Retinal pigment epithelial cell (primary cell): ENCODE data around the gene C2CD3.
A peak's percentile ranks its signal among the peaks of the same experiment; 100 is the strongest.

ENCODE experiments used
- DNase-seq: peaks from one replicate; pipeline ENCODE4 v3.0.0-alpha.2; 2010; ENCODE audit warnings: low read depth
- H3K4me3 ChIP-seq: 2 replicates; pipeline ENCODE4 v1.5.1; 2011; ENCODE audit warnings: mild to moderate bottlenecking, low read length, control low read depth, moderate library complexity
- TF ChIP-seq, protein P1 (sequence below): conservative IDR thresholded peaks from 2 replicates; pipeline ENCODE4 v1.5.1; 2011; ENCODE audit warnings: low read depth, low read length, control low read depth, inconsistent platforms

The C2CD3 gene

DNA sequence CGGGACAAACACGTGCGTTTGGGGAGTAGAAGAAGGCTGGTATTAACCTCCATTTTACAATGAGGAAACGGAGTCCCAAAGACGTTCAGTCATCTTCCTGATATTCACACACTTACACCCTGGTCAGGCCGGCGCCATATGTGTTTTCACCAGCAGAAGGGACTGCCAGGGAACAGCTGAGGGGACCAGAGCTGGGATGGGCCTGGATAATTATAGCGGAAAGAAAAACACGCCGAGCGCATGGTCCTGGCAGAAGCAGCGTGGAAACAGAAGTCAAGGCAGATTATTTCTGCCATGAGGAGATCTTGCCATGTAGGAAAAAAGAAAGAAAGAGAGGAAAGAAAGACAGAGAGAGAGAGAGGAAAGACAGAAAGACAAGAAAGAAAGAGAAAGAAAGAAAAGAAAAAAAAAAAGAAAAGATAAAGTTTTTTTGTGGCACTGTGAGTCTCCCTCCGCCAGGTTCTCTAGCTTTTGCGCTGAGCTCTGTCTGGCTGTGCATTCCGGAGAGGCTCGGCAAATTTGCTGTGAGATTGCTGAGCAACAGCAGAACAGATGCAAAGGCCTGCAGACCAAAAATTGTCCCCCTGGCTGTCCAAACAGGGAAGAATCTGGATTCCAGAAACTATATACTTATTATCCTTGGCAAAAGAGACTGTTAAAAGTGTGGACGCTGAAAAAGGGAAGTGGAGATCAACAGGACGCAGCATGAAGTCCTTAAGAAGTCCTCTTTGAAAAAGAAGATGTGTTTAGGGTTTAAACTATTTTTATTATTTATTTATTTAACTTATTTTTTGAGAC is 186.9 kb downstream of the C2CD3 start:
- TF ChIP-seq, protein P1, sequence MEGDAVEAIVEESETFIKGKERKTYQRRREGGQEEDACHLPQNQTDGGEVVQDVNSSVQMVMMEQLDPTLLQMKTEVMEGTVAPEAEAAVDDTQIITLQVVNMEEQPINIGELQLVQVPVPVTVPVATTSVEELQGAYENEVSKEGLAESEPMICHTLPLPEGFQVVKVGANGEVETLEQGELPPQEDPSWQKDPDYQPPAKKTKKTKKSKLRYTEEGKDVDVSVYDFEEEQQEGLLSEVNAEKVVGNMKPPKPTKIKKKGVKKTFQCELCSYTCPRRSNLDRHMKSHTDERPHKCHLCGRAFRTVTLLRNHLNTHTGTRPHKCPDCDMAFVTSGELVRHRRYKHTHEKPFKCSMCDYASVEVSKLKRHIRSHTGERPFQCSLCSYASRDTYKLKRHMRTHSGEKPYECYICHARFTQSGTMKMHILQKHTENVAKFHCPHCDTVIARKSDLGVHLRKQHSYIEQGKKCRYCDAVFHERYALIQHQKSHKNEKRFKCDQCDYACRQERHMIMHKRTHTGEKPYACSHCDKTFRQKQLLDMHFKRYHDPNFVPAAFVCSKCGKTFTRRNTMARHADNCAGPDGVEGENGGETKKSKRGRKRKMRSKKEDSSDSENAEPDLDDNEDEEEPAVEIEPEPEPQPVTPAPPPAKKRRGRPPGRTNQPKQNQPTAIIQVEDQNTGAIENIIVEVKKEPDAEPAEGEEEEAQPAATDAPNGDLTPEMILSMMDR: no peak
- peak overlapping the region; percentile 73 for H3K4me3 ChIP-seq
- DNase-seq: no peak

DNA sequence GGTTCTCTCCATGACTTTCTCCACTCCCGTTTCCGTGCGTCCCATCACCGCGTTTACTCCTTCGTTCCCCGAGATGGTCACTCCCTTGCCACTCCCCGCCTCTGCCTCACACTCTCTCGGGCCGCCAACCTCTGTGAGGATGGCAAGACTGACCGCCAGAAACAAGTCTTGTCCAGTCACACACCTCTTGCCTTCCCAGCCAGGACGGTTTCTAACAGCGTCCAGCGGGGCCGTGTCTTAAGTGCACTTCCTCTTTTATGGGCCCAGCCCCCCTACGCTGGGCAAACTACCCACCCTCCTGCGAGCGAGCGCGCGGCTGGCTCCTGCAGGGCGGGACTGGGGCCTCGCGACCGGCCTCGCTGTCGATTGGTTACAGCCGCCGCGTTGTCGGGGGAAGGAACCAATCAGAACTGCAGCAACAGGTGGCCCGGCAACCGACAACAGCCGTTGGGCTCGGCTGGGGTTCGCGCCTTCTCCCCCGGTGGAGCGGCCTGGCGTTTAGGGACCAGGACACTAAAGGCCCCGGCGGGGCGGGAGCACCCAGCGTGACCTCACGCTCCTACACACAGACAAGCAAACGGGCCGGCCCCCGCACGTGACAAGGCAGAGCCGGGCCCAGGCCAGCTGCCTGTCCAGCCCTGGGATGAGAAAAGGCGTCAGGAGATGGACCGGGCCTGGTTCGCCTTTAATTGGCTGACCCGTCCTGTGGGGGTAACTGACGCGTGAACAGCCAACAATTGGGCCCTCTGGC is 187.6 kb downstream of the C2CD3 start:
- H3K4me3 ChIP-seq: peak overlapping the region; percentile 73
- peak; percentile 78 for DNase-seq
- TF ChIP-seq, protein P1: no peak

DNA sequence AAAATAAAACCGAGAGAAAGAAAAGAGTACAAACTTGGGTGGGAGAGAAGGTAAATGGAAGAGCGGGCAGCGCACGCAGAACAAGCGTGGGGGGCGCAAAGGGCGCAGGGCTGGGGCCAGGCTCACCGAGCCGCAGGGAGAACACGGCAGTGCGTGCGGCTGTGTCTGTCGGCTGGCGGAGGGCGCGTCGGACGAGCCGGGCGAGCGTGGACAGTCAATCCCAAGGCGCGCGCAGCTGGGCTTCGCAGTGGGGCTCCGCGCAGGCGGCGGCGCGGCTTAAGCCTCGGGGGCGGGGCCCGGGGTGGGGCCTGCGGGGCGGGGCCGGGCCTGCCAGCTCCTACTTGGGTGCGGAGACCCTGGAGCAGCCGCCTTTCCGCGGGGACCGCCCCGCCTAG is 188.2 kb downstream of the C2CD3 start, which contains the start of gene UCP2:
UCP2 (minus strand) TSS at position 249 of the 395 bp plus-strand sequence. CDS start 4,465 bp downstream, outside the sequence.
- peak within 1 kb of the TSS; percentile 73 for H3K4me3 ChIP-seq
- peak; percentile 40 for DNase-seq
- TF ChIP-seq, protein P1: no peak

DNA sequence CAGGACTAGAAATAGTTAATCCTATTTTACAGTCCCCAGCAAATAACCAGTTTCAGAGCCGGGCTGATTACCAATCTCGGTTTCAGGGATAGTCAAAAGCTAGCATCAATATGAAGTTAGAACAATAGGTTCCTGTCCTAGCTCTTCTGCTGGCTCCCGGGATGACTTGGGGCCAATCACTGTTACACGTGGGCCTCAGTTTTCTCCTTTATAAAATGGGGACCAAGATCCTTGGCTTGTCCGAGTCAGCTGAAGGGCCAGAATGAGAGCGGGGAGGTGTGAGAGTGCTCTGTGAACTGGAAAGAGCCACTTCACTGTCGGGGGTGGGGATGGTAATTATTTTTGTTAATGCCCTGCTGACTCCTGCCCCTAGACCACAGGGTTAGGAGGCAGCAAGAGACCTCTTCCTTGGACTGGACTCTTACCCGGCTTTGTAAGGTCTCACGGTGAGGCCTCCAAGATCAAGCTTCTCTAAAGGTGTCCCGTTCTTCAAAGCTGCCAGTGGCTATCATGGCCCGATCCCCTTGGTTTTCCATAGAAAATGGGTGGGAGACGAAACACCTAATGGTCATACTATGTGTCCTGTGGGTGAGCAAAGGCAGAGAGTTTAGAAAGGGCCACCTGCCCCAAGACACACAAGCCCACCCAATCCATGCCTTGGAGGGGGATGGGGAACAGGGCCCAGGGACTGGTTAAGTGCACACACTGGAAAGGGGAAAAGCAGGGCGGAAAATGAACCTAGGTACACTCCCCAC is 189.6 kb downstream of the C2CD3 start:
- TF ChIP-seq, protein P1: no peak
- H3K4me3 ChIP-seq: peak overlapping the region; percentile 73
- no peak for DNase-seq

DNA sequence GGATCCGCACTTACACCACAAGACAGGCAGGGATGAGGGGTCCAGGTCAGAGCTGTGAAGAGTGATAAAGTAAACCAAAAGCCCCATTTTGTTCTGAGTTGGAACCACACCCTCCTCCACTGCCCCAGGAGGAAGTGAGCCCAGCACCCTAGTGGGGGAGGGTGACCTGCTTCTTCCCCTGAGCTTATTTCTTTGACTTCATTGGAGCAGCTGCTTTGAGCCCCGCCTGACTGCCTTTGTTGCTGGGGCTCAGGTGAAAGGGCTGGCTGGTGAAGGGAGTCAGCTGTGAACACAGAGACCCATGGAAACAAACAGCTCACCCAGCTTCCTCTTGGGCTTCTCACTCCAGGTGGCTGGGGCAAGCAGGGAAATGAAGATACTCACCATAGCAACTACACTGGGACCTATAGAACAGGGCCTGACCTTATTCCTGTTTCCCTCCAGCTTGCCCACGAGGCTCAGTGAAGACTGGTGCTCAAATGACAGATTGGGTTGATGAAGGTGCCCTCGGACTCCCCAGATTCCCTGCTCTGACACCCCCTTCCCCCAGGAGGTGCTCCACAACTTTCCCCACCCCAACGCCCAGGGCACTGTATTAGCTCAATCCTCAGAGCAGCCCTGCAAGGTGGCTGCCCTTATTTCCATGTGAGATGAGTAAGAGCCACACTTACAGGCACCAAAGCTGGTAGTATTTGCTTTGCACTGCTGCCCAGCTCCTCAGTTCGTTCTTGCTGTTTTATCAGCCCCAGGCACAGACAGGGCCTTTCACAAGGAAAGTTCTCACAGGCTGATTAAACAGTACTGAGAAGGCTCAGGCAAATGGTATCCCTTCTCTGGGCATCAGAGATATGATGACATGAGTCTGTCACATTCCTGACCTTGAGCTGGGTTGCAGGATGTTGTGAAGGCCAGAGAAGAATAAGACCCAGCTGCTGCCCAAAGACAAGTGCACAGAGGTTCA is 190.5 kb downstream of the C2CD3 start:
- DNase-seq: peak; percentile 18
- TF ChIP-seq, protein P1: no peak
- no peak overlapping the region for H3K4me3 ChIP-seq

DNA sequence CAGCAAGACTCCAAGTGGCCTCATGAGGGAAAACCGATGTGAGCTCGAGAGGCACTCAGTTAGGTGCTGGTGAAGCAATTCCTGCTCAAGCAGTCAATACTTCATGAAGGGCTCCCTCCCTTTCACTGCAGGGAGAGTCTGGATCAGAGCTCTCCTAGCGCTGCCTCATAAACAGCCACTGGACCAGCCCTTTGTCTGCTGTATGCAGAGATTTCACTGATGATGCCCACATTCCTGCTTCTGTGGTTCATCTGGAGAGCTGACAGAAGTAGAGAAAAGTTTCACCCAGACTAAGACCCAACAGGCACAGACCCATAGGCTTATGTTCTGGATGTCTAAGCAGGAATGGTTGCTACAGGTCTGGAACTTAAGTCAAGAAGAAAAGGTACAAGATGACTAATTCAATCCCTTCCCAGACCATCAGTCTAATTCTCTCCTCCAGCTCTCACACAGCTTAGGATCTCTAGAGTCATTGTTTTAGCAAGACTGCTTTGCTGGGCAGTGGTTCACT is 192.2 kb downstream of the C2CD3 start:
- no peak overlapping the region for H3K4me3 ChIP-seq
- DNase-seq: no peak
- TF ChIP-seq, protein P1: no peak
